Measurements from ENCODE around the gene MSI2.

GRCh38 chr17:57501016-57501415, 244.7 kb downstream of the MSI2 start:
- TF ChIP-seq REST (IDR thresholded peaks at IDR 0.05; ENCODE audit: low read depth) (no peak), FOXM1 (IDR thresholded peaks at IDR 0.05; ENCODE audit: borderline replicate concordance, low read depth) (no peak), EP300 (IDR thresholded peaks at IDR 0.05; ENCODE audit: borderline replicate concordance) (no peak), TEAD4 (IDR thresholded peaks at IDR 0.05) (no peak), MAX (IDR thresholded peaks at IDR 0.05) (no peak), CREB1 (IDR thresholded peaks at IDR 0.05; ENCODE audit: low read depth) (no peak), YY1 (IDR thresholded peaks at IDR 0.05; ENCODE audit: low read depth) (no peak), TAF1 (IDR thresholded peaks at IDR 0.05; ENCODE audit: low read depth) (no peak), CEBPB (IDR thresholded peaks at IDR 0.05) (no peak)

All from Ishikawa (cell line).